Skin of body (tissue), 2 donors: Measurements from ENCODE around the gene CHST8. TPM values are rescaled to one million over a fixed set of nuclear protein-coding genes. Genes with fewer than 3 reads are reported as not detected.
"Not testable (repeated sequence)": the region's sequence is repeated elsewhere in the genome, so short reads cannot be mapped to it uniquely, and the experiment has no call there.

Experiments
- DNase-seq: peaks from one replicate; lab custom pipeline; 2025; lab: John Stamatoyannopoulos, UW
- total RNA-seq: library from RNA; depleted of rRNA; stranded (reverse); fragments of >200 nt; gene quantifications from one replicate; pipeline ENCODE4 v1.2.3, GENCODE V29; 2014

The CHST8 gene
- total RNA-seq, 1 donor from 2014 or later, result 0.39 TPM

DNA sequence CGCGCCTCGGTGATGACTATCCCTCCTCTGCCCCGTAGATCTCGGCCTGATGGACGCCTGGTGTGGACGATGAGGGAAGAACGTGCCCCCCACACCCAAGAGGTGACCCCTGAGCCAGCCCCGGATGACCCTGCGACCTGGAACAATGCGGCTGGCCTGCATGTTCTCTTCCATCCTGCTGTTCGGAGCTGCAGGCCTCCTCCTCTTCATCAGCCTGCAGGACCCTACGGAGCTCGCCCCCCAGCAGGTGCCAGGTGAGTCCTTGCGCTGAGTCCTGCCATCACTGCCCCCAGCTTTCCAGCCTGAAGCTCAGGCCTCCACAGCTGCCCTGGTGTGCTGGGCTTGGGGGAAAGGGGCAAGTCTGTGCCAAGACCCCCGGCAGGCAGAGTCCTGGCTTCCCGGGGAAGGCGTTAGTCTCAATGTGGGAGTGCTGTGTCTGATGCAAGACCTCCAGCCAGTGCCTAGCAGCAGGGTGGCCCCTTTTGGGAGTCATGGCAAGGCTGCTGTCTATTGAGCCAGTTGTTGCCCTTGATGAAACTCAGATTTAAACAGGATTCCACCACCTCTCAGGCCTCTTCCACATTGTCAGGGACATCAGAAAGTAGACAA, 67.5 kb downstream of the CHST8 start:
- no peak for DNase-seq

DNA sequence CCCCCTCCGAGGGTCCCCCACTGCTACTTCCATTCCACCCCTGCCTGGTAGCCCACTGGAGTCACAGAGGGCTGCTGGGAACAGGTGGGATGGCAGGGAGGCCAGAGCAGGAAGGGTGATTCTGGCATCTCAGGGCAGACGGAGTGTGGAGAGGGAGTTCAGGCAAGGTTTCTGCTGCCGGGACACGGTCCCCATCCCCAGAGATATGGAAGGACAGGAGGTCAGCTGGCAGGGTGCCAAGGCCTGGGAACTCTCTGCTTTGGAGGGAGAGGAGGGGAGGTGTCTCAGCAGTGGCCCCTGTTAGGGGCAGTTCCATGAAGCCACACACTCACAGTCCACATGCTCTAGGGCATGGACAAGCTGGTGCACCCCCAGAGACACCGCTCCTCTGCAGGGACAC, 68.1 kb downstream of the CHST8 start:
- no peak for DNase-seq

DNA sequence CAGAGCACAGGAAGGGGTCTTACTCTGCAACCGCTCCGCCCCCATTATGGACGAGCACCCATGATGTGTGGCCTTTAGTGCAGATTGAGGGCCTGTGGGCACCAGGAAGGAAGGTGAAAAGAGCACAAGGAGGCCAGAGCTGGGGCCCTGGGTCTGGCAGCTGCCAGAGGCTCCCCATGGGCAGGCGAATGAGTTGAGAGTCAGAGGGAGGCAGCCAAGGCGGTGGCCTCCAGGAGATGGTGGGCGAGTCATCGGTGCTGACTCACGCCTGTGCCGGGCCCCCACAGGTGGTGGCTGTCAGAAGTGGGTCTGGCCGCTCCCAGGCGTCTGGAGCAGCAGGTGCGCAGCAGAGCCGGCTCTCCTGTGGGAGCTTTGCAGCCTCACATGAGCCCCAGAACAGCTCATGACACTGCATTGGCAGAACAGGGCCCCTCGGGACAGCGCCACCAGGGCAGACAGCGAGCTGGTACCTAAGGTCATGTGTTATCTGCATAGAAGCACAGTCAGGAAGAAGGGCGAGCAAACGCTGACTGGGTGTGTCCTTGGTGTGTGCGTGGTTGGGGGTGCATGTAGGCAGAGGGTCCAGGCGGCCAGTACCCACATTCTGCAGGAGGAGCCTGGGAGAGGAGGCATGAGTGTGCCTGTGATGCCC, 68.8 kb downstream of the CHST8 start:
- no peak for DNase-seq

DNA sequence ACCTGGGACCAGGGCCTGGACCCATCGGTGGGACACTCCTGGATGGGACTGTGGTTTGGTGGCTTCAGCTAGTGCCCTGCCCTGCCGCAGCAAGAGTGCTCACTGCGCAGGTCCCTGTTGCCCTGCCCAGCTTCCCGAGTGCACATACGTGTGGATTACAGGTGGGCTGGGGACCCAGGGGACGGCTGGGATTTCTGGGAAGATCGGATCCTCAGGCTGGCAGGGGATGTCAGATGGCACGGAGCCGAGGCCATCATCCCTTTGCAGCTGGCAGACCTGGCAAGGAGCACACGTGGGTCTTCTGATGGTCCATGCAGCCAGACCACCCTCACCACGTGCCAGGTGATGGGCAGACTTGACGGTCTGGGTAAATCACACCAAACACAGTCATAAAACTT, 69.3 kb downstream of the CHST8 start:
- DNase-seq, result no peak

DNA sequence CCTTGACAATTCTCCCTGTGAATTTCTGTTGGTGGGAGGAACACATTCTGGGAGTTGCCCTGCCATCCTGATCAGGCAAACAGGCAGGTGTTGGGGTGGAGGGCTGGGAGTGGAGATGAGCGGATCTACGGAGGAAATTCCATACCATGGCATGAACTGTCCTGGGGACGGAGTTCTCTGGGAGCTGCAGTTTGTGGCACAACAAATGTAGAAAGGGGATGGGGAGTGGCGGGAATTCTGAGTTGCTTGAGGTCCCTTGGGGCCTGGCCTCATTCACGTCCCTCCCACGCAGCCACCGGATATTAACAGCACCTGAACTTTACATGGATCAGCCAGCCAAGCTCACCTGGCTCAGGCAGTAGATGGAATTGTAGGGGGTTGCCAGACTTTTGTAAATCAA, 70.0 kb downstream of the CHST8 start:
- no peak for DNase-seq

DNA sequence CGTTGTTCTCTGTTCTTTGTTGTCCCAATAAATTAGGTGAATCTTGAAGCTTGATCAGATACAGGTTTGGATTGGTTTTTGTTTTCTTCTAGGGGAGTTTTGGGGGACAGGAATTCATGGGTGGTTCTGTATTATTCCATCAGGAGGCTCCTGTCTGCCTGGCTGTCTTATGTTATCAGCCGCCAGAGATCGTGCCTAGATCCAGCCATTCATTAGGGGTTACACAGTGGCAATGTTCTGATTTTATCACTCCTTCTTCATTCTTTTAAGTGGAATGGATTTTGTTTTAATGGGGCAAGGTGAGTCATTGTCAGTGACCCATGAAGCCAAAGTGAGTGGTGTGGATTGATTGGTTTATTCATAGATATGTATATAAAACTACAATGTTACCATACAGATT, 71.9 kb downstream of the CHST8 start:
- DNase-seq, result no peak

DNA sequence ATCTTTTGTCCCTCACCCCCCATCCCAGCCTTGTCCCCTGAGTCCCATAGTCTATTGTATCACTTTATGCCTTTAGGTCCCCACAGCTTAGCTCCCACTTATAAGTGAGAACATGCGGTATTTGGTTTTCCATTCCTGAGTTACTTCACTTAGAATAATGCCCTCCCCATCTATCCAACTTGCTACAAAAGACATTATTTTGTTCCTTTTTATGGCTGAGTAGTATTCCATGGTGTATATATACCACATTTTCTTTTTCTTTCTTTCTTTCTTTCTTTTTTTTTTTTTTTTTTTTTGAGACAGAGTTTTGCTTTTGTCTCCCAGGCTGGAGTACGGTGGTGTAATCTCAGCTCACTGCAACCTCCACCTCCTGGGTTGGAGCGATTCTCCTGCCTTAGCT, 73.8 kb downstream of the CHST8 start:
- not testable (repeated sequence) for DNase-seq

DNA sequence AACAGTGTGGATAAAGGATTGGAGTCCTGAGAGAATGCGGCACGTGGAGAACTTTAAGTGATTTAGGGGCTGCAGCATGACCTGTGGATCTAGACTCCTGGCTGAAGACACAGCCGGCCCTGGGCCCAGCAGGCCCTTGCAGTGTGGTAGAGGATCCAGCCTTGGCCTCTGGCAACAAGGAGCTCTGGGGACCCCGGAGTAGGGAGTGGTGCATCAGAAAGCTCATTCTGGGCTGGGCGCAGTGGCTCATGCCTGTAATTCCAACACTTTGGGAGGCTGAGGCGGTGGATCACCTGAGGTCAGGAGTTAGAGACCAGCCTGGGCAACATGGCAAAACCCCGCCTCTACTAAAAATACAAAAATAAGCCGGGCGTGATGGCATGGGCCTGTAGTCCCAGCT, 76.0 kb downstream of the CHST8 start:
- no peak for DNase-seq

DNA sequence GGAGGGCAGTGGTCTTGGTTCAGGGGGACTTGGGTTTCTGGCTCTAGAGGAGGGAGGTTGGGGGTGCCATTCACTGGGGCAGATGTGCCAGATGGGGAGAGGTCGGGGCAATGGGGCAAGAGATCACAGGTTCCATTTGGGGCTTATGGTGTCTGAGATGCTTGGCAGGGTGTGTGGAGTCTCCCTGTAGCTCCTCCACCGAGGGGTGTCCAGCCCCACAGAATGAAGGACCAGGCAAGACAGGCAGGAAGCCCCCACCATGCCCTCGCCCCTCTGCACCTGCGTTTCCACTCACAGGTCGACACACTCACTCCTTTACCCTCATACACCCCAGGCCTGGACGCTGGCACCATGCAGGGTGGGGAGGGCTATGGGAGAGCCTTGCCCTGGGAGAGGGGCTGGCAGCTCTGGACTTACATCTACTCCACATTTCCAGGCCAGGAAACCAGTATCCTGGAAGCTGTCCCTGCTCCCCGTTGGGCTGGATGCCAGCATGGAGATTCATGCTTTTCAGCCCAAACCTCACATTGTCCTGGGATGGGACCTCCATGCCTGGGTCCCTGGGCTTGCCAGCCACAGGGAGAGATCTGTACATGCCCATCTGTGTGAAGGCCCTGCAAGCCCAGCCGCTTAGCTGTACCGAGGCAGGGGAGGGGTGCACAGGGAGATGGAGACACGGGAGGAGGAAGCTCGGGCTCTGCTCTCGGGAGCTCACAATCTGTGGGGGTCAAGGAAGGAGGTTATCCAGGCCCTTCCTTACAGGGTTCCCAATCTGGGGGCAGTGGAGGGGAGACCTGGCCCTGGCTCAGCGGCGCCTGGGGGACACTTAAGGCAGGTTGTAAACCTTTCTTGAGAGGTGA, 77.1 kb downstream of the CHST8 start:
- no peak for DNase-seq

DNA sequence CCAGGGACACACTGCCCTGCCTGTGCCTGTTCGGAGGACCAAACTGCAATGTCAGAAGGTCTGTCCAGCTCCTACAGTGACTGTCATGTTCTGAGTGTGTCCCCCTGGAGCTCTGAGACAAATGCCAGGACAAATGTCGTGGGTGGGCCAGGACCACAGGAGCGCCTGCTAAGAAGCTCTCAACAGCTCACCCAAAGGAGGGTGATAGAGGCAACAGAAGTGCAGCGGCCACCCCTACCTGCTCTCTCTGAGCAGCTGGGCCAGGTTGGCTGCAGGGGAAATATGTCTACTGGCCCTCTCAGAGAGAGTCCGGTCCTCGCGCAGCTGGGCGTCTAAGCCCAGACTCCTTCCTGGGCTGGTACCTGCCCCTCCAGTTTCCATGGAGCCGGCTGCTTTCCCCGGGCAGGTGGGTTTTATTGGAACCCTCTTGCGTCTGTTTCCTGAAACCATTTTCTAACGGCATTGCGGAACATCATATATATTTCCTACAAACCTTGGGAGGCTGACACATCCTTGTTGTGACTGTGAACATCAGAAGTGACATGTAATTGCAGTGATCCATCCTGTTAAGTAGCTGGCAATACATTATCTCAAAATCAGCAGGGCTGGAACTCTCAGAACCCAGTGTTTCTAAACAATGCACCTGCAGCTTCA, 78.1 kb downstream of the CHST8 start:
- DNase-seq, result no peak

DNA sequence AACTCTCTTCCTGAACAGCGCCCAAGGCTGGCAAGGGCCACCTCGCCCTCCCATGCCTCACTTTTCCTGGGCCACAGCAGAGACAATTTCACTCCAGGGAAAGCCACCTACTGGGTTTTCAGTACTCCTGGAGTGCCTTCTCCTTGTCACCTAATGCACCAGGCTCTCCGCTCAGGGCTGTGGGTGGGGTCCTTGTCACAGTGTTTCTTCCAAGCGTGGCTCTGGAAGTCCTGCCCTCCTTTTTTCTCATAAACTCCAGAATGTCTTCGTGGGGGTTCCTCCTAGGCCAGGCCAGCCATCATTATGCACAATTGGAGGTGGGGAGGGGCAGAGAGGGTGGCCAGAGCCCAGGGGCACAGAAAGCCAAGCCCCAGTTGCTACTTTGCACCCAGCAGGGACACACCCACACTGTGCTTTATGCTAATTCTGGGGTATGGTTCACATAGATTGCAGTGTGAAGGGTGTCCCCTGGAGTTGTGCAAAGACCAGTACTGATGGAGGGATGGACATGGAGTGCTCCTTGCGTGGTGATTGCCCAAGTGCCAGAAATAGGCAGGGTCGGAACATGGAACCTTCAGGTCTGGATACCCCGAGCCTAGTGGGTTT, 78.8 kb downstream of the CHST8 start:
- no peak for DNase-seq

DNA sequence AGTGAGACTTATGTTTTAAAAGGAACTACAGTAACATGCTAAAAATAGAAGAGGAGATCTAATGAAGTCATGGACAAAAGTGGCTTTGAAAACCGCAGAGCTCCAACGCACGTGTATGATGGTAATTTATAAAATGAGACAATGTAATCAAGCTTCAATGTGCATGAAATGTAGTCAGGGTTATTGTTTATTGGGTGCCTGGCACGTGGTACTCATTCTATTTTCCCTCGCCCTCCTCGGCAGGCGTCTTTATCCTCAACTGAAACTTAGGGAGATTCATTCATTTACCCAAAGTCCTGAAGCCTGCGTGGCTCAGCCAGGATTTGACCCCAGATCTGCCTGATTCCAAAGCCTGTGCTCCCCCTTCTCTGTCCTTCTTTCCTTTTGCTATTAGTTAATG, 79.8 kb downstream of the CHST8 start:
- DNase-seq, result no peak

DNA sequence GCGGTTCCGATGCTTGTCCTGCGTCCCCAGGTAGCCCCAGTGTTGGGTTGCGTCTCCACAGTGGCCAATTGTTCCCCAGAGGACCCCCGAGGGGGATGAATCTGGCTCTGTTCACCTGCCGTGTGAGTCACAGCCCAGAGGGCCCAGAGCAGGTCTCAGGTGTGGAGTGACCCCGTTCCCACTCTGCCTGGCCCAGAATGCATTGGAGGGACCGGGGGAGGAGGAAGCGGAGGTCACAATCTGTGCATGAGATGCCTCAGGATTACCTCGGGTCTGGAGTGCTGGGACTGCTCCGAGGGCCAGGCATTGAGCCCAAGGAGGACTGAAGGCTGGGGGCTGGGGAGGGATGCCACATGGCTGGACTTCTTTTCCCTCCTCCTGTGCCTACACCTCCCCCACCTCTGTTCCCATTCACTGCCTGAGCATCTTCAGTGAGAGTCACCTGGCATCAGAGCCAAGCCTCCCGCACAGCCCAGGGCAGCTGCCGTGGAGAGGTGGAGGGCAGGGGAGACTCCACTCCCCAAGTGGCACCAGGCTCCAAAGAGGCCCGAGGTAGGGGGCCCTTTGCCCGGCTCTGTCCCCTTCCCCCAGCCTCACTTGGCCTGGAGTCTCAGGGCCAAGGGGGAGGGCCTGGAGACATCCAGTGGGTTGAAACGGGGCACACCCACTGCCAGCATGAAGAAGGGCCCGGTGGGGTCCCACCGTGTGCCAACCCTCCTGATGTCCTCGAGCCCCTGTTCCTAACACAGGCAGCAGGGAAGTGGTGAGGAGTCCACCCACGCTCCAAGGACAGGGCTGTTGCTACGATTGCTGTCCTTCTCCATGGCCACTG, 81.1 kb downstream of the CHST8 start:
- DNase-seq, result no peak

DNA sequence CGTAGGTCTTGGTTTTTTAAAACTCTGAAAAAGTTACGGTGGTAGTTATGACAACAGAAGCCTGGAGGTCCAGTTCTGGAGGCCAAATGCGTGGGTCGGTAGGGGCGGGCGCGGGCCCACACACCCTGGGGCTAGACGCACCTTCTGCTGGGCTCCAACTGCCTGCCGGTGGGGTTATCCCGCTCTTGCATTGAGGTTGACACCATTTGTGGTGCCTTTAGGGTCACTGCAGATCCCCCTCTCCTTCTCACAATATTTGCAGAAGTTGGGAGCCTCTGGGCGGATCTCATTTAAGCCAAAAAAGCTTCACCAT, 81.6 kb downstream of the CHST8 start:
- DNase-seq, result no peak

DNA sequence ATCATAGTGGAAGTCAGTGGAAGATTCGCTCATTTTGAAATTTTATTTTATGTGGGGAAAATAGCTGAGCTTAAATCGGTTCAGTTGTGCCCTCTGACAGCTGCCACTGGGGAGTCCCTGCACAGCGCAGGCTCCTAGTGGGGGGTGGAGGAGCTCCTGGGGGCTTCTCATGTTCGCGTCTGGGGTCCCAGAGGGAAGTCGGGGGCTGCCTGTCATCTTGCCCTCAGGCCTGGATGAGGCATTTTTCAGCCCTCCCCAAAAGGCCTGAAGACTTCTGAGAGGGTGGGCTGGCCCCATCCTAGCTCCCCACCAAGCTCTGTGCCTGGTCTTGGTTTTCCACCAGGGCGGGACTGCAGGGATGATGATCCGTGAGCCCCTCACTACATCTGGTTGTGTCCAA, 82.1 kb downstream of the CHST8 start:
- no peak for DNase-seq

DNA sequence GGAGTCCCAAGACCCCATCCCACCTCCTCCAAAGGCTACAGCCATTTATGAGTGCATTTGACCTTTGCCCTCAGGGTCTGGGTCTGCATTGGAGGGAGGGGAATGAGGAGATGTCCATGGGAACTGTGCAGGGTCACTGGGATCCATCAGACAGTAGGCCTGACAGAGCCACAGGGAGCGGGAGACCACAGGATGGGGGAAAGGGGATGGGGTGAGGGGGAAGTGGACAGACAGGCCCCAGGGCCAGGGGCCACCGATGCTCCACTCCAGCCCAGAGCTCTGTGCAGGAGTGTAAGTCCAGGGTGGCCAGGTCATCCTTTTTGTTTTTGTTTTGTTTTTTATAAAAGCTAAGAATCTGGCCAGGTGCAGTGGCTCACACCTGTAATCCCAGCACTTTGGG, 82.5 kb downstream of the CHST8 start:
- DNase-seq, result no peak

DNA sequence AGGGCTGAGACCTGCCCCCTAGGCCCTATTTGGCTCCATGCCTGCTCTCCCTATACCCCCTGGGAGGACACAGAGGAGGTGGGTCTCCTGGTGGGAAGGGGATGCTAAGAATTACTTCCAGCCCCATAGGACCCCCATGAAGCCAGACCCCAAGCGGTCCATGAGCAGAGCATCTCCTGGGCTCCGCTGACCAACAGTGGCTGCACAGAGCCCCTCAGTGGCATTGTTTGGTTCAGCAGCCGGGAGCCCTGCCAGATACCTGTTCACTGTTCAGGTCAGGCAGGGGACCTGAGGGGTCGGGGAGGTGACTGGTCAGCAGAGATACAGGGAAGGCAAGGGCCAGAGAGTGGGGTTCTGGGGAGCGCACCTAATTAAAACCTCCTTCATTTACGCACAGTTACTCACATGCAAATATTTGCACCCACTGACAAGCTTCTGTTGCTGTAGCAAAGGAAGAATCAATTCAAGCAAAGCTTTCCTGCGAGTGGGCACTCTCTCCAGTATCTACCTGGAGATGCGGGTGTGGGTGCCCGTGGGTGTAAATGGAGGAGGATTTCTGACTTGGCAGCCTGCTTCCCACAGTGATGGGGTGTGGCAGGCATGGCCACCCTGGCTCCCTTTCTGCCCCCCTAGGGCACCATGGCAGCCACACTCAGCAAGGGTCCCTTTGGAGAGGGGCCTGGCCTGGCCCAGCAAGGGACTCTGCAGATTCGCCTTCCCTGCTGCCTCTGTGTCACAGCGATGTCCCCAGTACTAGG, 83.5 kb downstream of the CHST8 start:
- DNase-seq, result no peak

DNA sequence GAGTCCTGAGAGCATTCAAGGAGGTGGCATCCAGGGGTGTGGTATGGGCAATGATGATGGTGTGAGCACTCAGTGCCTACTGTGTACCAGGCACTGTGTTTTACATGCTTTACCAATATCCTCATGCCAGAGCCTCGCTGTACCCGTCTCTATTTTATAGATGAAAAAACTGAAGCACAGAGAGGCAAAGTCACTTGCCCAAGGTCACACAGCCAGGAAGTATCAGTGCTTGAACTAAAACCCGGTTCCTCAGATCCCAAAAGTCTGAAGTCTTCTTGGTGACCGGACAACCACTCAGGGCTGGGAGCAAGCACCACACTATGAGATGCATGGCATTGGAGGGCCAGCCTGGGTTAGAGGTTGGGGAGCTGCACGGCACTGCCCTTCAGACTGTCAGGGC, 84.1 kb downstream of the CHST8 start:
- DNase-seq, result no peak

DNA sequence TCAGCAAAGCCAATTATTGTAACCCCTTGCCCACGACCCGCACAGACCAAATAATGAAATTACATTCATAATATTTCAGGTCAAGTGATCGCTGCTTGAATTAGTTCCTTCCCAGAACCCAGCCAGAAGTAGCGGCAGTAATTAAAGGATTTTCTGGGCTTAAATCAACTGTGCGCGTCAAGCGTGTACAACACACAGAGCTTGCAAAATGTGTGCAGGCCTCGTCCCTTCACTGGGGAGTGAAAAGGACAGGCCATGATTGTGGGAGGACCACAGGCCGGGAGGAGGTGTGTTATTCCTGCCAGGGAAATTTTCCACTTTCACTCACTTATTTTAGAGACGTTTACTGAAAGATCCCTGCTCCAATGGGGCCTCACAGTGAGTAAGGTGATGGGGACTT, 84.9 kb downstream of the CHST8 start:
- no peak for DNase-seq

DNA sequence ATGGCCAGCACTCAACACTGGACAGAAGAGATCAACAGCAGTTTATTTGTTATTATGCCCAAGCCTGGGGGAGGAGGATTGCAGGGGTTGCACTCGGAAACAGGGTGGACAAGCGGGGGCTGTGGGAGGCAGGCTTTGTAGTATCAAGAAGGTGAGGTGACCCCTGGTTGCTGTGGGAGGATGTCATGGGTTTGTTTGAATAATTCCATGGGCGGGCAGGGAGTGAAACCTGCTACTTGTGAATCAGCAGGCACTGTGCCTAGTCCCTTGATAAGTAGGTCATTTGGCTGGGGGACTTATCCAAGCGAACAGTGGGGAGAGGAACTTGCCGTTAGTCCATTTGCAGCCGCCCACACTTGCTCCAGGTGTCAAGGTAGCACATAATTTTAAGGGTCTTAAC, 90.5 kb downstream of the CHST8 start:
- no peak for DNase-seq
